Measurements from ENCODE around the gene MRPL11. TPM values are rescaled to one million over a fixed set of nuclear protein-coding genes. Genes with fewer than 3 reads are reported as not detected.

MRPL11 gene
- total and polyA plus RNA-seq, 2 experiments from 2014 or later, result 36.7 to 76.6 TPM

DNA sequence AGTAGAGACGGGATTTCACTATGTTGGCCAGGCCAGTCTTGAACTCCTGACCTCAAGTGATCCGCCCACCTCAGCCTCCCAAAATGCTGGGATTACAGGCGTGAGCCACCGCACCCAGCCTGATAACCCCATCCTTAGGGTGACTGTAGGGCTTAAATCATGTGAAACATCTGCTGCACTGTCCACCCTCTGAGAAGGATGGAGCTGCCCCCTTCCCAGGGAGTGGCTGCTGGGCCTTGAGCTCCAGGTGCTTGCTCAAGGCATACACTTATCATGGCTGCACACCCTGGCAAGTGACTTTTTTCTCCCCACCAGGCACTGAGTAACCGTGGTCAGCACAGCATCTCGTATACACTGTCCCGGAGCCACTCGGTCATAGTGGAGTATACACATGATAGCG is 33.4 kb upstream of the MRPL11 start:
- H3K4me1 ChIP-seq (ENCODE audit: insufficient read depth), result no peaks in the 10 kb centered on the region
- H3K4me2 ChIP-seq (ENCODE audit: unreplicated experiment), result no peak overlapping the region
- H3K9me3 ChIP-seq (ENCODE audit: low read depth), result no peaks in the 10 kb centered on the region
- H3K27ac ChIP-seq, result no peak overlapping the region
- in situ Hi-C loops (cut with MboI), result no loop called here
- no peaks in the 10 kb centered on the region for H3K79me2 ChIP-seq (ENCODE audit: insufficient read depth)
- no peaks in the 10 kb centered on the region for H3K9me2 ChIP-seq (ENCODE audit: insufficient read depth)
- no peaks in the 10 kb centered on the region for H4K20me1 ChIP-seq (ENCODE audit: insufficient read depth)
- H3F3A ChIP-seq (ENCODE audit: insufficient read depth), result no peaks in the 10 kb centered on the region
- H3K4me3 ChIP-seq, result no peak overlapping the region
- no peaks in the 10 kb centered on the region for H3K36me3 ChIP-seq (ENCODE audit: low read depth)
- no peak overlapping the region for H2AFZ ChIP-seq
- no peak for DNase-seq
- 97 to 98% methylated on average over 8 to 9 of the region's 9 CpGs for WGBS, 2 experiments (ENCODE audit: low coverage in 1 of 2, low lambda C conversion rate in 2 of 2, missing lambda C conversion rate in 2 of 2)
- H3K27me3 ChIP-seq (replicated peaks; ENCODE audit: insufficient read depth), result no peaks in the 10 kb centered on the region
- H3K9ac ChIP-seq, result no peak overlapping the region
- no peak for TF ChIP-seq EZH2phosphoT487 (IDR thresholded peaks at IDR 0.05; ENCODE audit: insufficient read depth, low read depth)
- TF ChIP-seq EZH2 (IDR thresholded peaks at IDR 0.05; ENCODE audit: insufficient read depth, poor library complexity, severe bottlenecking), result no peak

DNA sequence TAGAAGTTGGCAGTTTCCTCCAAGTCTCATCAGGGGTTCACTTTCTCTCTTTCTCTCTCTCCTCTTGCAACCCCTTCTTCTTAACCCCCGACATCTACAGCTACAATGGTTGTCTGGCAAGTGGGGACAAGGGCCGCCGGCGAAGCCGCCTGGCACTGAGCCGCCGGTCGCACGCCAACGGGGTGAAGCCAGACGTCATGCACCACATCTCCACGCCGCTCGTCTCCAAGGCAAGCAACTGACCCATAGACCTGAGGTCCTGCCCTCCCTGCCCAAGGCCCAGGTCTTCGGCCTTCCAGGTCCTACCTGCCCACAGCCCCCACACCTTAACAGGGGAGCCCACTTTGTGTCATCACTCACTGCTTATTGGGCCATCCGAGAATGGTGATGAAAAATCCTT is 32.5 kb upstream of the MRPL11 start:
- no peaks in the 10 kb centered on the region for H3K79me2 ChIP-seq (ENCODE audit: insufficient read depth)
- DNase-seq, result no peak
- TF ChIP-seq EZH2 (IDR thresholded peaks at IDR 0.05; ENCODE audit: insufficient read depth, poor library complexity, severe bottlenecking), result no peak
- TF ChIP-seq EZH2phosphoT487 (IDR thresholded peaks at IDR 0.05; ENCODE audit: insufficient read depth, low read depth), result no peak
- H3F3A ChIP-seq (ENCODE audit: insufficient read depth), result no peaks in the 10 kb centered on the region
- no peaks in the 10 kb centered on the region for H4K20me1 ChIP-seq (ENCODE audit: insufficient read depth)
- no peaks in the 10 kb centered on the region for H3K9me2 ChIP-seq (ENCODE audit: insufficient read depth)
- 92 to 96% methylated on average over 16 of the region's 16 CpGs for WGBS, 2 experiments (ENCODE audit: low coverage in 1 of 2, low lambda C conversion rate in 2 of 2, missing lambda C conversion rate in 2 of 2)
- no peak overlapping the region for H3K4me3 ChIP-seq
- in situ Hi-C loops (cut with MboI), result no loop called here
- H3K9ac ChIP-seq, result no peak overlapping the region
- H3K27ac ChIP-seq, result no peak overlapping the region
- H3K9me3 ChIP-seq (ENCODE audit: low read depth), result no peaks in the 10 kb centered on the region
- no peaks in the 10 kb centered on the region for H3K36me3 ChIP-seq (ENCODE audit: low read depth)
- no peaks in the 10 kb centered on the region for H3K27me3 ChIP-seq (replicated peaks; ENCODE audit: insufficient read depth)
- no peak overlapping the region for H3K4me2 ChIP-seq (ENCODE audit: unreplicated experiment)
- H2AFZ ChIP-seq, result no peak overlapping the region
- H3K4me1 ChIP-seq (ENCODE audit: insufficient read depth), result no peaks in the 10 kb centered on the region

DNA sequence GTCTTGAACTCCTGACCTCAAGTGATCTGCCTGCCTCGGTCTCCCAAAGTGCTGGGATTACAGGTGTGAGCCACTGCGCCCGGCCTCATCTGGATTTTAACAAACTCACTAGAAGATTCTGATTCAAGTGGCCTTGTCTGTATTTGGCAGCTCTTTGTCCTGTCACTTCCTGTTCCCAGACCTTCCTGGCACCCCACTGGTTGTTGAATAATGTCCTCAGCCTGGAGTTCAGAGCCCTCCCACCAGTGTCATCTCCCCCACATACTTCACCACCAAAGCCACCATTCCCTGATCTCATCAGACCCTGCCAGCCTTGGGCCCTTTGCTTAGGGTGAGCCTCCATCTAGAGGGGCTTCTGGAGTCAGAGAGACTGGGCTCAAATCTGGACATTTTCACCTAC is 31.4 kb upstream of the MRPL11 start:
- 98 to 100% methylated on average over 3 of the region's 3 CpGs for WGBS, 2 experiments (ENCODE audit: low coverage in 1 of 2, low lambda C conversion rate in 2 of 2, missing lambda C conversion rate in 2 of 2)
- no peaks in the 10 kb centered on the region for H3K79me2 ChIP-seq (ENCODE audit: insufficient read depth)
- in situ Hi-C loops (cut with MboI), result no loop called here

DNA sequence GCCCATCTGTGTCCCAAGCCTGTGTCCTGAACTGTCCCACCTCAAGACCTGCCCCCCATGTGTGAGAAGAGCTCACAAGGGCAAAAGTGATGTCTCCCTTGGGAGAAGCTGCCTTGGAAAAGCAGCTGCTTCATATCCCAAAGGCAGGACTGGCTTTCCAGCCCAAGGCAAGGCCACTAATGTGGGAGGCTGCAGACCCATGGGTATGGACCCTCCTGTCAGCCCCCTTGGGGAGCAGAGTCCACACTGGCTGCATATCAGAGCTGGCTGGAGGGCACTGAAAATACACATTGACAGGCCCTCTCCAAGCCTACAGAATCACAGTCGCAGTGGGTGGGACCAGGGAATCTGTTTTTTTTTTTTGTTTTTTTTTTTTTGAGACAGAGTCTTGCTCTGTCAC is 30.8 kb upstream of the MRPL11 start:
- H3K79me2 ChIP-seq (ENCODE audit: insufficient read depth), result no peaks in the 10 kb centered on the region
- H3F3A ChIP-seq (ENCODE audit: insufficient read depth), result no peaks in the 10 kb centered on the region
- no peaks in the 10 kb centered on the region for H3K9me3 ChIP-seq (ENCODE audit: low read depth)
- in situ Hi-C loops (cut with MboI), result no loop called here
- no peak overlapping the region for H3K9ac ChIP-seq
- H3K9me2 ChIP-seq (ENCODE audit: insufficient read depth), result no peaks in the 10 kb centered on the region
- DNase-seq, result no peak
- no peak overlapping the region for H3K4me2 ChIP-seq (ENCODE audit: unreplicated experiment)
- no peaks in the 10 kb centered on the region for H3K4me1 ChIP-seq (ENCODE audit: insufficient read depth)
- no peak overlapping the region for H3K27ac ChIP-seq
- H3K4me3 ChIP-seq, result no peak overlapping the region
- no peaks in the 10 kb centered on the region for H3K27me3 ChIP-seq (replicated peaks; ENCODE audit: insufficient read depth)
- no peak overlapping the region for H2AFZ ChIP-seq
- no peaks in the 10 kb centered on the region for H4K20me1 ChIP-seq (ENCODE audit: insufficient read depth)
- 50 to 60% methylated on average over 1 of the region's 1 CpG for WGBS, 2 experiments (ENCODE audit: low coverage in 1 of 2, low lambda C conversion rate in 2 of 2, missing lambda C conversion rate in 2 of 2)
- H3K36me3 ChIP-seq (ENCODE audit: low read depth), result no peaks in the 10 kb centered on the region
- TF ChIP-seq EZH2phosphoT487 (IDR thresholded peaks at IDR 0.05; ENCODE audit: insufficient read depth, low read depth), result no peak
- no peak for TF ChIP-seq EZH2 (IDR thresholded peaks at IDR 0.05; ENCODE audit: insufficient read depth, poor library complexity, severe bottlenecking)

More for the DNA sequence above, 31.4 kb upstream of the MRPL11 start:
- Histone ChIP-seq H3K36me3 (ENCODE audit: low read depth) (no peaks in the 10 kb centered on the region), H3K9ac (no peak overlapping the region), H3K27me3 (replicated peaks; ENCODE audit: insufficient read depth) (no peaks in the 10 kb centered on the region), H2AFZ (no peak overlapping the region), H3K4me1 (ENCODE audit: insufficient read depth) (no peaks in the 10 kb centered on the region), H3K4me3 (no peak overlapping the region), H3K4me2 (ENCODE audit: unreplicated experiment) (no peak overlapping the region), H4K20me1 (ENCODE audit: insufficient read depth) (no peaks in the 10 kb centered on the region), H3F3A (ENCODE audit: insufficient read depth) (no peaks in the 10 kb centered on the region), H3K27ac (no peak overlapping the region), H3K9me3 (ENCODE audit: low read depth) (no peaks in the 10 kb centered on the region), H3K9me2 (ENCODE audit: insufficient read depth) (no peaks in the 10 kb centered on the region)
- DNase-seq, result no peak
- no peak for TF ChIP-seq EZH2phosphoT487 (IDR thresholded peaks at IDR 0.05; ENCODE audit: insufficient read depth, low read depth)
- TF ChIP-seq EZH2 (IDR thresholded peaks at IDR 0.05; ENCODE audit: insufficient read depth, poor library complexity, severe bottlenecking), result no peak

DNA sequence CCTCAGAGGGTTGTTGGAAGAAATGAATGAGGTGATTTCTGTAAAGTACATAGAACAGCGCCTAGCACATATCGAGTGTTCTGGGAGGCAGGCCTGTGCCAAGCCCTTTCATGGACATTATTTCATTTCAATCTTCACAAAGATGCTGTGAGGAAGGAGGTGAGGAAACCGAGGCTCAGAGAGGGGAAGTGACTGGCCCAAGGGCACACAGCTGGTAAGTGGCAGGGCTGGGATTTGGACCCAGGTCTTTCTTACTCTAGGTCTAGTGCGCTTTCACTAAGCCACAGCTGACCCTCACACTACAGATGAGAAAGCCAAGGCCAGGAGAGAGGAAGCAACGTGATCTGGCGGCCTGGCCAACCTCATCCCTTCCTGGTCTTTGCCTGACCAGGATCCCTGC is 30.0 kb upstream of the MRPL11 start:
- Histone ChIP-seq H3K9ac (no peak overlapping the region), H3K36me3 (ENCODE audit: low read depth) (no peaks in the 10 kb centered on the region), H2AFZ (no peak overlapping the region), H3K4me1 (ENCODE audit: insufficient read depth) (no peaks in the 10 kb centered on the region), H3K79me2 (ENCODE audit: insufficient read depth) (no peaks in the 10 kb centered on the region), H3K9me2 (ENCODE audit: insufficient read depth) (no peaks in the 10 kb centered on the region), H3K9me3 (ENCODE audit: low read depth) (no peaks in the 10 kb centered on the region), H3K27me3 (replicated peaks; ENCODE audit: insufficient read depth) (no peaks in the 10 kb centered on the region), H3K4me2 (ENCODE audit: unreplicated experiment) (no peak overlapping the region), H3K27ac (no peak overlapping the region), H3F3A (ENCODE audit: insufficient read depth) (no peaks in the 10 kb centered on the region), H3K4me3 (no peak overlapping the region), H4K20me1 (ENCODE audit: insufficient read depth) (no peaks in the 10 kb centered on the region)
- no peak for TF ChIP-seq EZH2phosphoT487 (IDR thresholded peaks at IDR 0.05; ENCODE audit: insufficient read depth, low read depth)
- TF ChIP-seq EZH2 (IDR thresholded peaks at IDR 0.05; ENCODE audit: insufficient read depth, poor library complexity, severe bottlenecking), result no peak
- WGBS, 2 experiments (ENCODE audit: low coverage in 1 of 2, low lambda C conversion rate in 2 of 2, missing lambda C conversion rate in 2 of 2), result 87 to 92% methylated on average over 6 of the region's 6 CpGs
- in situ Hi-C loops (cut with MboI), result no loop called here
- DNase-seq, result no peak
